GM23338 (cell line): ENCODE results near the gene CDKAL1. TPM values are rescaled to one million over a fixed set of nuclear protein-coding genes. Genes with fewer than 3 reads are reported as not detected.
A peak's percentile ranks its signal among the peaks of the same experiment; 100 is the strongest.

ENCODE experiments used
- ATAC-seq: fragments of 200-7000 bp; cut with Tn5 transposase; 3 replicates; pipeline ENCODE4 v1.9.1; 2020
- DNase-seq: peaks from one replicate; pipeline ENCODE4 v3.0.0-alpha.2; 2015; ENCODE audit warnings: low spot score
- H2AFZ ChIP-seq: fragments of 200-600 bp; sonication (generic); 2 replicates; pipeline ENCODE4 v1.8.0; 2016; ENCODE audit warnings: antibody characterized with exemption, mild to moderate bottlenecking, moderate library complexity
- H3F3A ChIP-seq: fragments of 200-600 bp; sonication (generic); replicated peaks from 2 replicates; pipeline ENCODE4 v1.8.0; 2017; ENCODE audit warnings: antibody characterized with exemption, mixed run types, low read depth
- H3K27ac ChIP-seq: fragments of 200-600 bp; sonication (generic); 2 replicates; pipeline ENCODE4 v1.6.1; 2016; ENCODE audit warnings: low read depth
- H3K27me3 ChIP-seq: fragments of 200-600 bp; sonication (generic); 2 replicates; pipeline ENCODE4 v1.8.0; 2016; ENCODE audit warnings: mild to moderate bottlenecking, mixed run types, moderate library complexity; ENCODE audit not compliant: insufficient read depth
- H3K36me3 ChIP-seq: fragments of 200-600 bp; sonication (generic); 2 replicates; pipeline ENCODE4 v1.8.0; 2016; ENCODE audit warnings: mild to moderate bottlenecking; ENCODE audit not compliant: insufficient read depth
- H3K4me1 ChIP-seq: fragments of 200-600 bp; sonication (generic); 2 replicates; pipeline ENCODE4 v1.8.0; 2016; ENCODE audit warnings: mild to moderate bottlenecking, moderate library complexity; ENCODE audit not compliant: insufficient read depth
- H3K4me2 ChIP-seq: fragments of 200-600 bp; sonication (generic); 2 replicates; pipeline ENCODE4 v1.7.1; 2017; ENCODE audit warnings: mixed run types
- H3K4me3 ChIP-seq: fragments of 200-600 bp; sonication (generic); 2 replicates; pipeline ENCODE4 v1.6.1; 2016; ENCODE audit warnings: mixed run types
- H3K79me2 ChIP-seq: fragments of 200-600 bp; sonication (generic); replicated peaks from 2 replicates; pipeline ENCODE4 v1.8.0; 2017; ENCODE audit warnings: mild to moderate bottlenecking; ENCODE audit not compliant: insufficient read depth
- H3K9me2 ChIP-seq: fragments of 200-600 bp; sonication (generic); 2 replicates; pipeline ENCODE4 v1.8.0; 2017; ENCODE audit not compliant: insufficient read depth
- H4K20me1 ChIP-seq: fragments of 200-600 bp; sonication (generic); replicated peaks from 2 replicates; pipeline ENCODE4 v1.8.0; 2017; ENCODE audit warnings: mild to moderate bottlenecking; ENCODE audit not compliant: insufficient read depth
- H3K27ac Mint-ChIP-seq: 2 replicates; pipeline ENCODE4 v1.8.0; 2020; ENCODE audit warnings: inconsistent platforms, mild to moderate bottlenecking, moderate library complexity, mixed read lengths
- H3K27me3 Mint-ChIP-seq: 3 replicates; pipeline ENCODE4 v1.8.0; 2022; ENCODE audit warnings: low read depth, mild to moderate bottlenecking, moderate library complexity, mixed read lengths, inconsistent platforms; ENCODE audit not compliant: insufficient read depth, poor library complexity
- H3K36me3 Mint-ChIP-seq: 3 replicates; pipeline ENCODE4 v1.8.0; 2021; ENCODE audit warnings: low read depth, mild to moderate bottlenecking, inconsistent platforms, moderate library complexity, mixed read lengths
- H3K4me1 Mint-ChIP-seq: 3 replicates; pipeline ENCODE4 v1.8.0; 2020; ENCODE audit warnings: mild to moderate bottlenecking, inconsistent platforms, mixed read lengths
- H3K4me3 Mint-ChIP-seq: 3 replicates; pipeline ENCODE4 v1.8.0; 2021; ENCODE audit warnings: moderate library complexity, mild to moderate bottlenecking, inconsistent platforms, mixed read lengths
- H3K9me3 Mint-ChIP-seq: 3 replicates; pipeline ENCODE4 v1.8.0; 2020; ENCODE audit warnings: moderate library complexity, mild to moderate bottlenecking, inconsistent platforms, mixed read lengths
- CREB1 ChIP-seq: fragments of 250-450 bp; sonication (Bioruptor Pico); IDR thresholded peaks from 2 replicates; pipeline ENCODE4 v1.5.0; 2020; ENCODE audit warnings: low read depth, mild to moderate bottlenecking, moderate library complexity
- EZH2 ChIP-seq: fragments of 200-600 bp; sonication (generic); IDR thresholded peaks from one replicate; pipeline ENCODE4 v1.8.0; 2017; ENCODE audit warnings: antibody characterized with exemption, mild to moderate bottlenecking, low read depth; ENCODE audit not compliant: unreplicated experiment
- JUNB ChIP-seq: IDR thresholded peaks from one replicate; pipeline ENCODE4 v1.6.1; 2016; ENCODE audit warnings: antibody characterized with exemption; ENCODE audit not compliant: unreplicated experiment
- NANOG ChIP-seq: IDR thresholded peaks from 2 replicates; pipeline ENCODE4 v1.6.1; 2016; ENCODE audit warnings: antibody characterized with exemption, borderline replicate concordance
- STAT1 ChIP-seq: IDR thresholded peaks from one replicate; pipeline ENCODE4 v1.6.1; 2016; ENCODE audit warnings: antibody characterized with exemption; ENCODE audit not compliant: unreplicated experiment
- ZNF114 ChIP-seq: fragments of 250-450 bp; sonication (Bioruptor Pico); IDR thresholded peaks from 2 replicates; pipeline ENCODE4 v1.5.0; 2020; ENCODE audit warnings: mild to moderate bottlenecking, moderate library complexity
- ZNF331 ChIP-seq: fragments of 250-450 bp; sonication (Bioruptor Pico); IDR thresholded peaks from 2 replicates; pipeline ENCODE4 v1.5.0; 2020; ENCODE audit warnings: low read depth, mild to moderate bottlenecking, moderate library complexity
- polyA plus RNA-seq: library from polyadenylated mRNA; unstranded; fragments of >200 nt; fragmentation: Nextera tagmentation; extraction: Ambion mirVana; gene quantifications from 2 replicates; pipeline ENCODE4 v1.2.1, GENCODE V29; 2016
- total RNA-seq: library from RNA; depleted of rRNA; stranded (reverse); fragments of >200 nt; shearing (Covaris generic); gene quantifications from 2 replicates; pipeline ENCODE4 v1.2.3, GENCODE V29; 2014
- TF ChIP-seq, protein P1 (sequence below): fragments of 250-450 bp; sonication (Bioruptor Pico); IDR thresholded peaks from 2 replicates; pipeline ENCODE4 v1.5.0; 2020; ENCODE audit warnings: mild to moderate bottlenecking, moderate library complexity
- TF ChIP-seq, protein P2 (sequence below): IDR thresholded peaks from 2 replicates; pipeline ENCODE4 v1.6.1; 2016; ENCODE audit warnings: antibody characterized with exemption
- TF ChIP-seq, protein P3 (sequence below), 2 experiments: fragments of 200-600 bp in 1 of 2; sonication (generic) in 1 of 2; conservative IDR thresholded peaks; 2 replicates each; pipeline versions ENCODE4 v1.5.1 to v1.6.1; 2016 to 2017; ENCODE audit warnings: antibody characterized with exemption in 2 of 2, low read depth in 2 of 2, mild to moderate bottlenecking in 2 of 2, moderate library complexity in 1 of 2

Gene CDKAL1
- total and polyA plus RNA-seq, 2 experiments from 2014 or later: 17.8 to 35.0 TPM

DNA sequence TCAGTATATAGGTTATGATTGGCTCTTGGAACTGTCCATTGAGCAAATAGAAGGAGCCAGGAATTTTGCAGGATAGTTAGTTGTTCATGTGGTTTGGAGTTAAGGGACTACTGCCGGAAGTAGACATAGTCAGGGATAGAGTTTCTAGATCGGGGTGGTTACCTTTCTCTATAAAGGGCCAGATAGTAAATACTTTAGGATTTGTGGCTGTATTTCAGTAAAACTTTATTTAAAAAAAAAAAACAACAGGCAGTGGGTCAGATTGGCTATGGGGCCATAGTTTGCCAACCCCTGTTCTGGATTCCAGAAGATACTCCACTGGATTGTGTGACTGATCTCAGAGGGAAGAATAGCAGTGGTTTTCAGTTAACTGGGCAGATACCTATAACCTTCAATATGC is 570.0 kb downstream of the CDKAL1 start (continued):
- TF ChIP-seq, protein P1, sequence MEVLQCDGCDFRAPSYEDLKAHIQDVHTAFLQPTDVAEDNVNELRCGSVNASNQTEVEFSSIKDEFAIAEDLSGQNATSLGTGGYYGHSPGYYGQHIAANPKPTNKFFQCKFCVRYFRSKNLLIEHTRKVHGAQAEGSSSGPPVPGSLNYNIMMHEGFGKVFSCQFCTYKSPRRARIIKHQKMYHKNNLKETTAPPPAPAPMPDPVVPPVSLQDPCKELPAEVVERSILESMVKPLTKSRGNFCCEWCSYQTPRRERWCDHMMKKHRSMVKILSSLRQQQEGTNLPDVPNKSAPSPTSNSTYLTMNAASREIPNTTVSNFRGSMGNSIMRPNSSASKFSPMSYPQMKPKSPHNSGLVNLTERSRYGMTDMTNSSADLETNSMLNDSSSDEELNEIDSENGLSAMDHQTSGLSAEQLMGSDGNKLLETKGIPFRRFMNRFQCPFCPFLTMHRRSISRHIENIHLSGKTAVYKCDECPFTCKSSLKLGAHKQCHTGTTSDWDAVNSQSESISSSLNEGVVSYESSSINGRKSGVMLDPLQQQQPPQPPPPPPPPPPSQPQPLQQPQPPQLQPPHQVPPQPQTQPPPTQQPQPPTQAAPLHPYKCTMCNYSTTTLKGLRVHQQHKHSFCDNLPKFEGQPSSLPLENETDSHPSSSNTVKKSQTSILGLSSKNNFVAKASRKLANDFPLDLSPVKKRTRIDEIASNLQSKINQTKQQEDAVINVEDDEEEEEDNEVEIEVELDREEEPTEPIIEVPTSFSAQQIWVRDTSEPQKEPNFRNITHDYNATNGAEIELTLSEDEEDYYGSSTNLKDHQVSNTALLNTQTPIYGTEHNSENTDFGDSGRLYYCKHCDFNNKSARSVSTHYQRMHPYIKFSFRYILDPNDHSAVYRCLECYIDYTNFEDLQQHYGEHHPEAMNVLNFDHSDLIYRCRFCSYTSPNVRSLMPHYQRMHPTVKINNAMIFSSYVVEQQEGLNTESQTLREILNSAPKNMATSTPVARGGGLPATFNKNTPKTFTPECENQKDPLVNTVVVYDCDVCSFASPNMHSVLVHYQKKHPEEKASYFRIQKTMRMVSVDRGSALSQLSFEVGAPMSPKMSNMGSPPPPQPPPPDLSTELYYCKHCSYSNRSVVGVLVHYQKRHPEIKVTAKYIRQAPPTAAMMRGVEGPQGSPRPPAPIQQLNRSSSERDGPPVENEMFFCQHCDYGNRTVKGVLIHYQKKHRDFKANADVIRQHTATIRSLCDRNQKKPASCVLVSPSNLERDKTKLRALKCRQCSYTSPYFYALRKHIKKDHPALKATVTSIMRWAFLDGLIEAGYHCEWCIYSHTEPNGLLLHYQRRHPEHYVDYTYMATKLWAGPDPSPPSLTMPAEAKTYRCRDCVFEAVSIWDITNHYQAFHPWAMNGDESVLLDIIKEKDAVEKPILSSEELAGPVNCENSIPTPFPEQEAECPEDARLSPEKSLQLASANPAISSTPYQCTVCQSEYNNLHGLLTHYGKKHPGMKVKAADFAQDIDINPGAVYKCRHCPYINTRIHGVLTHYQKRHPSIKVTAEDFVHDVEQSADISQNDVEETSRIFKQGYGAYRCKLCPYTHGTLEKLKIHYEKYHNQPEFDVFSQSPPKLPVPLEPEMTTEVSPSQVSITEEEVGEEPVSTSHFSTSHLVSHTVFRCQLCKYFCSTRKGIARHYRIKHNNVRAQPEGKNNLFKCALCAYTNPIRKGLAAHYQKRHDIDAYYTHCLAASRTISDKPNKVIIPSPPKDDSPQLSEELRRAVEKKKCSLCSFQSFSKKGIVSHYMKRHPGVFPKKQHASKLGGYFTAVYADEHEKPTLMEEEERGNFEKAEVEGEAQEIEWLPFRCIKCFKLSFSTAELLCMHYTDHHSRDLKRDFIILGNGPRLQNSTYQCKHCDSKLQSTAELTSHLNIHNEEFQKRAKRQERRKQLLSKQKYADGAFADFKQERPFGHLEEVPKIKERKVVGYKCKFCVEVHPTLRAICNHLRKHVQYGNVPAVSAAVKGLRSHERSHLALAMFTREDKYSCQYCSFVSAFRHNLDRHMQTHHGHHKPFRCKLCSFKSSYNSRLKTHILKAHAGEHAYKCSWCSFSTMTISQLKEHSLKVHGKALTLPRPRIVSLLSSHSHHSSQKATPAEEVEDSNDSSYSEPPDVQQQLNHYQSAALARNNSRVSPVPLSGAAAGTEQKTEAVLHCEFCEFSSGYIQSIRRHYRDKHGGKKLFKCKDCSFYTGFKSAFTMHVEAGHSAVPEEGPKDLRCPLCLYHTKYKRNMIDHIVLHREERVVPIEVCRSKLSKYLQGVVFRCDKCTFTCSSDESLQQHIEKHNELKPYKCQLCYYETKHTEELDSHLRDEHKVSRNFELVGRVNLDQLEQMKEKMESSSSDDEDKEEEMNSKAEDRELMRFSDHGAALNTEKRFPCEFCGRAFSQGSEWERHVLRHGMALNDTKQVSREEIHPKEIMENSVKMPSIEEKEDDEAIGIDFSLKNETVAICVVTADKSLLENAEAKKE: no peak

DNA sequence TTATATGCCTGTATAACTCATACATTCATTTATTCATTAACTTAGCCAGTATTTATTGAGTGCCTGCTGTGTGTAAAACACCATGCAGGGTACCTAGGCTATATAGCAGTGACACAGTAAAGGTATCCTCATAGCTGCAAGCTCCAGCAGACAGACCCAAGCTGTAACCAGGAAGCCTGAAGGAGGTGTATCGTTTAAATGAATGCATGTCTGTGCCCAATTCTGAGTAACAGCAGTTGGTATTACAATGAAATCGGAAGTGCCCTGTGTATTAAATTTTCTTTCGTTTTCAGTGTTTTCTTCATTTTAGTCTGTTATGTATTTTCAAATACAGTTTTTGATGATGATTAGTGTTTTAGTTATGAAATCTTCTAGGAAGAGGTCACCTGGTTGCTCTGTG is 573.5 kb downstream of the CDKAL1 start:
- Mint-ChIP-seq H3K4me3 (no peak overlapping the region), H3K27ac (no peak overlapping the region)

DNA sequence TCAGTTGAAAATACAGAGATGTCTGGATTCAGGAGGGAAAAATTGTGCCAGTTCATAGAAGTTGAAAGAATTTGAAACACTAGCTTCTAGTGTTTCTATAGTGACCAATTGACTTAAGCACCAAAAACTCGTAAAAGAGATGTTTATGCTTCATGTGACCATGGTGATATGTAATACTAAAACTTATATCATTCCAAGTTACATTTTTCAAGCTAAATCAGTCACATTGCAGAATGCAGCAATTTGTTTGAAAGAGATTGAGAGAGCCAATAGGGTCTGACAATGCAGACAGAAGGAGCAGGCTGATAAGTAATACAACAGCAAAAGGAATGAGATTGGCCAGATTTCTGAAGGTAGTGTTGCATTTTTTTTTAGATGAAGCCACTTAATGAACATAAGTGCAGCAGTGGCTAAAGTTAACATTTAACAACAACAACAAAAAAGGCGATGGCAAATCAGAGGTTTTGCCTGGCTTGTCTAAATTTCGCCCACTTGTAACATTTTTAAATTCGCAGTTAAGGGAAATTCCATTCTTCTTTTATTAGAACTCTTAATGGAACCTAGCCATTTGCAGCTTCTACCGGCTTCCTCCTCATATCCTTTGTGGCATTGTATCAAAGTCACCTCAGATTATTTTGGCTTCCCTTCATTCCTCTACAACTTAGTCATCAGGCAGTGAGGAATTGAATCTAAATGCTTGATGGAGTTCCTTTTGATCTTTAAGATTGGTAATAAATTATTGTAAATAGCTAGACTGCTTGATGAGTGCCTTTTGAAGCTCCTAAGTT is 575.3 kb downstream of the CDKAL1 start:
- Mint-ChIP-seq H3K36me3 (no peaks in the 10 kb centered on the region), H3K9me3 (no peaks in the 10 kb centered on the region), H3K27ac (0 out of 2 replicates have a peak overlapping the region, but pooled peaks have one; percentile 16), H3K27me3 (peaks cover 2% of the 10 kb centered on the region), H3K4me1 (peaks cover 33% of the 10 kb centered on the region), H3K4me3 (no peak overlapping the region)
- H4K20me1 ChIP-seq: no peaks in the 10 kb centered on the region
- no peak for TF ChIP-seq CREB1
- TF ChIP-seq, protein P2, sequence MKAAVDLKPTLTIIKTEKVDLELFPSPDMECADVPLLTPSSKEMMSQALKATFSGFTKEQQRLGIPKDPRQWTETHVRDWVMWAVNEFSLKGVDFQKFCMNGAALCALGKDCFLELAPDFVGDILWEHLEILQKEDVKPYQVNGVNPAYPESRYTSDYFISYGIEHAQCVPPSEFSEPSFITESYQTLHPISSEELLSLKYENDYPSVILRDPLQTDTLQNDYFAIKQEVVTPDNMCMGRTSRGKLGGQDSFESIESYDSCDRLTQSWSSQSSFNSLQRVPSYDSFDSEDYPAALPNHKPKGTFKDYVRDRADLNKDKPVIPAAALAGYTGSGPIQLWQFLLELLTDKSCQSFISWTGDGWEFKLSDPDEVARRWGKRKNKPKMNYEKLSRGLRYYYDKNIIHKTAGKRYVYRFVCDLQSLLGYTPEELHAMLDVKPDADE: no peak
- TF ChIP-seq STAT1: no peak
- TF ChIP-seq NANOG: no peak
- TF ChIP-seq EZH2: no peak
- TF ChIP-seq JUNB: no peak
- TF ChIP-seq, protein P3, sequence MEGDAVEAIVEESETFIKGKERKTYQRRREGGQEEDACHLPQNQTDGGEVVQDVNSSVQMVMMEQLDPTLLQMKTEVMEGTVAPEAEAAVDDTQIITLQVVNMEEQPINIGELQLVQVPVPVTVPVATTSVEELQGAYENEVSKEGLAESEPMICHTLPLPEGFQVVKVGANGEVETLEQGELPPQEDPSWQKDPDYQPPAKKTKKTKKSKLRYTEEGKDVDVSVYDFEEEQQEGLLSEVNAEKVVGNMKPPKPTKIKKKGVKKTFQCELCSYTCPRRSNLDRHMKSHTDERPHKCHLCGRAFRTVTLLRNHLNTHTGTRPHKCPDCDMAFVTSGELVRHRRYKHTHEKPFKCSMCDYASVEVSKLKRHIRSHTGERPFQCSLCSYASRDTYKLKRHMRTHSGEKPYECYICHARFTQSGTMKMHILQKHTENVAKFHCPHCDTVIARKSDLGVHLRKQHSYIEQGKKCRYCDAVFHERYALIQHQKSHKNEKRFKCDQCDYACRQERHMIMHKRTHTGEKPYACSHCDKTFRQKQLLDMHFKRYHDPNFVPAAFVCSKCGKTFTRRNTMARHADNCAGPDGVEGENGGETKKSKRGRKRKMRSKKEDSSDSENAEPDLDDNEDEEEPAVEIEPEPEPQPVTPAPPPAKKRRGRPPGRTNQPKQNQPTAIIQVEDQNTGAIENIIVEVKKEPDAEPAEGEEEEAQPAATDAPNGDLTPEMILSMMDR (conservative IDR thresholded peaks at IDR 0.05; ENCODE audit: low read depth in 2 of 2): no peak
- TF ChIP-seq ZNF331 (CRISPR knock-in tag): no peak
- no peak overlapping the region for H3K27ac ChIP-seq
- no peaks in the 10 kb centered on the region for H3K9me2 ChIP-seq
- ATAC-seq: no peak
- no peaks in the 10 kb centered on the region for H3K36me3 ChIP-seq
- H3K4me1 ChIP-seq: peaks cover 25% of the 10 kb centered on the region
- no peaks in the 10 kb centered on the region for H3K79me2 ChIP-seq
- DNase-seq: no peak
- H3F3A ChIP-seq: no peaks in the 10 kb centered on the region
- H3K4me3 ChIP-seq: no peak overlapping the region
- no peaks in the 10 kb centered on the region for H3K27me3 ChIP-seq
- no peak overlapping the region for H3K4me2 ChIP-seq
- no peak overlapping the region for H2AFZ ChIP-seq

More for the DNA sequence above, 573.5 kb downstream of the CDKAL1 start:
- Histone ChIP-seq H4K20me1 (no peaks in the 10 kb centered on the region), H3F3A (no peaks in the 10 kb centered on the region), H3K27me3 (no peaks in the 10 kb centered on the region), H3K79me2 (no peaks in the 10 kb centered on the region), H3K4me3 (no peak overlapping the region), H3K36me3 (no peaks in the 10 kb centered on the region), H3K4me1 (peaks cover 25% of the 10 kb centered on the region), H3K27ac (no peak overlapping the region), H3K9me2 (no peaks in the 10 kb centered on the region), H2AFZ (no peak overlapping the region), H3K4me2 (no peak overlapping the region)
- peaks cover 32% of the 10 kb centered on the region for H3K4me1 Mint-ChIP-seq
- no peaks in the 10 kb centered on the region for H3K36me3 Mint-ChIP-seq
- H3K9me3 Mint-ChIP-seq: no peaks in the 10 kb centered on the region
- TF ChIP-seq STAT1: no peak
- TF ChIP-seq ZNF114 (CRISPR knock-in tag): no peak
- no peaks in the 10 kb centered on the region for H3K27me3 Mint-ChIP-seq
- DNase-seq: no peak
- no peak for ATAC-seq
